ENCODE results near the gene FKBP6. TPM values are rescaled to one million over a fixed set of nuclear protein-coding genes. Genes with fewer than 3 reads are reported as not detected.
"Not testable (repeated sequence)": the region's sequence is repeated elsewhere in the genome, so short reads cannot be mapped to it uniquely, and the experiment has no call there.

FKBP6 gene
- total RNA-seq, 1 donor from 2014 or later: not detected

DNA sequence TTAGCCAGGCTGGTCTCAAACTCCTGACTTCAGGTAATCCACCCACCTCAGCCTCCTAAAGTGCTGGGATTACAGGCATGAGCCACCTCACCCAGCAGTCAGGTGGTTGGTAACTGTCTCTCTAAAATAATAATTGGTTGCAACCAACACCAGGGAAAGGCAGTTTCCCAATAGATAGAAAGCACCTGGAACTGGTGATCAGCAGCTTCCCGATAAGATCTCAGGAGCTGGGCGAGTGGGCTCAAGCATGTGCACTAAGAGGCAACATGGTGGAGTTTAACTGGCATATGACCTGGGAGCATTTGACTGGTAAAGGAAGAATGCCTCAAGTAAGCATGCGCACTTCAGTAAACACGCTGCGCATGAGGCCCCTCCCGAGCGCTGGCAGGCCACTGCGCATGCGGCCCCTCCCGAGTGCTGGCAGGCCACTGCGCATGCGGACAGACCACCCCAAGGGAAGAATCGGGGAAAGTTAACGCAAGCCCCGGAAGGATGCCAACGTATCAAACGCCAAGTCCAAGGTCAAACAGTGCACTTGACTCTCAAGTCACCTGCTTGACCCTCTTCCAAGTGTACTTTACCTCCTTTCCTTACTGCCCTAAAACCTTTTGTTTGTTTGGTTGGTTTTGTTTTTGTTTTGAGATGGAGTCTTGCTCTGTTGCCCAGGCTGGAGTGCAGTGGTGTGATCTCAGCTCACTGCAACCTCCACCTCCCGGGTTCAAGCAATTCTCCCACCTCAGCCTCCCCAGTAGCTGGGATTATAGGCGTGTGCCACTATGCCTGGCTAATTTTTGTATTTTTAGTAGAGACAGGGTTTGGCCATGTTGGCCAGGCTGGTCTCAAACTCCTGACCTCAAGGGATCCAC is 71.5 kb downstream of the FKBP6 start:
- TF ChIP-seq POLR2AphosphoS5 (IDR thresholded peaks at IDR 0.05; ENCODE audit: insufficient read depth in 1 of 2, low read depth in 1 of 2): peak; percentile 33 to 49
- H3K4me1 ChIP-seq; intact Hi-C loops (cut with DNase I); H3K36me3 ChIP-seq; H3K27me3 ChIP-seq; H3K9me3 ChIP-seq; DNase-seq (ENCODE audit: extremely low spot score in 2 of 2); H3K27ac ChIP-seq: not testable (repeated sequence)
- peak overlapping the region; percentile 21 to 31 for H3K4me3 ChIP-seq

DNA sequence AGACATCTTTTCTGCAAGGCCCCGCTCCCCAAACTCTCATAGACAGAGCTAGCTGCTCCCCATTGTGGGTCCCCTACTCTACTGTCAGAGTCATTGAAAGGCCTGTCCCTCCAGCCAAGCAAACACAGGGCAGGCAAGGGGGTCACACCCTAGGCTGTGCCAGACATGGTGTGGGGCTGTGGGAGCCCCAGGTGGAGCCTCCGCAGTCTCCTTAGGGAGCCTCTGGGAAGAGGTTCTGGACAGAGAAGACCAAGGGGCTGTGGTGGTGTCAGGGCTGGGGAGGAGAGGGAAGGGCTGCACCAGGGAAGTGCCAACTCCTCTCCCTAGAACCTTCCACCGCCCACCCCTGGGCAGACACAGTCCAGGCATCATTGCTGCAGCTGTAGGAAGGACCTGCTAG is 76.9 kb downstream of the FKBP6 start:
- intact Hi-C loops (cut with DNase I); H3K4me1 ChIP-seq; H3K4me3 ChIP-seq; H3K36me3 ChIP-seq; H3K27ac ChIP-seq; H3K9me3 ChIP-seq; H3K27me3 ChIP-seq; DNase-seq (ENCODE audit: extremely low spot score in 2 of 2): not testable (repeated sequence)

Small RNA genes lying within 50 kb of the gene (small RNA-seq; reads per million reads assigned to genes)
- not detected for gene RF00019
- gene RNU6-1080P: not detected

Other genes with a start within 250 kb of the FKBP6 start
- gene SPDYE9, start 242.1 kb upstream of the FKBP6 start, total RNA-seq: not detected
- gene NSUN5, start 19.3 kb upstream of the FKBP6 start, total RNA-seq: 25.3 TPM
- not detected for gene TRIM50, start 79 bp upstream of the FKBP6 start, total RNA-seq
- gene FZD9, start 105.6 kb downstream of the FKBP6 start, total RNA-seq: 1.7 TPM
- 45.4 TPM for gene BAZ1B, start 194.1 kb downstream of the FKBP6 start, total RNA-seq
- gene BCL7B, start 229.5 kb downstream of the FKBP6 start, total RNA-seq: 57.0 TPM